T-helper 22 cell (primary cell): ENCODE data around the gene E4F1.
"Not testable (repeated sequence)": the region's sequence is repeated elsewhere in the genome, so short reads cannot be mapped to it uniquely, and the experiment has no call there.

ENCODE experiments used
- DNase-seq: peaks from one replicate; pipeline ENCODE4 v3.0.0-alpha.2; 2020; ENCODE audit warnings: low read depth

E4F1 gene

DNA sequence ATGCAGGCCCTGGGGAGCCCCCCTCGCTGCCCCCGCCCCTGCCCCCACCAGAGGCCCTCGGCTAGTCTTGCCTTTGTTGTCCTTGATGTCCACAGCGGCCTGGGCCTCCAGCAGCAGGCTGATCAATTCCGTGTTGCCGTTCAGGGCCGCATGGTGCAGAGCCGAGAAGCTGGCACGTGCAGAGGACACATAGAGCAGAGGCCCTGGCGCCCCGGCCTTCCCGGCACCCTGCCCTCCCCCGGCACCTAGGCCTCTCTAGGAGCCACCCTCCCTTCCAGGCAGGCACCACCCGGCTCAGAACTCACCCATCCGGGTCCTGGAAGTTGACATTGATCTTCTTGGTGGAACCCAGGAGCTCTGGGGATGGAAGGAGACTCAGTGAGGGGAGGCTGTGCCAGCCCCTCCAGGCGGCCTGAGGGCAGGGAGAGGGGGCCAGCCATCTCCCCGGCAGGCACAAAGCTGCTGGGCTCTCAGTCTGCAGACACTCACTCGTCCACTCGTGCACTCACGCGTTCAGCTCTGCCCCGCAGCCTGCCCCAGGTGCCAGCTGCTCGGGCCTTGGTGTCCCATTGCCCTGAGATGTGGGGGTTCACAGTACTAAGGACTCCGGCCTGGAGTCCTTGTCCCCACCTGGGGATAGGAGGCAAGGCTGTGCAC lies 33.3 kb upstream of the E4F1 start:
- no peak for DNase-seq

DNA sequence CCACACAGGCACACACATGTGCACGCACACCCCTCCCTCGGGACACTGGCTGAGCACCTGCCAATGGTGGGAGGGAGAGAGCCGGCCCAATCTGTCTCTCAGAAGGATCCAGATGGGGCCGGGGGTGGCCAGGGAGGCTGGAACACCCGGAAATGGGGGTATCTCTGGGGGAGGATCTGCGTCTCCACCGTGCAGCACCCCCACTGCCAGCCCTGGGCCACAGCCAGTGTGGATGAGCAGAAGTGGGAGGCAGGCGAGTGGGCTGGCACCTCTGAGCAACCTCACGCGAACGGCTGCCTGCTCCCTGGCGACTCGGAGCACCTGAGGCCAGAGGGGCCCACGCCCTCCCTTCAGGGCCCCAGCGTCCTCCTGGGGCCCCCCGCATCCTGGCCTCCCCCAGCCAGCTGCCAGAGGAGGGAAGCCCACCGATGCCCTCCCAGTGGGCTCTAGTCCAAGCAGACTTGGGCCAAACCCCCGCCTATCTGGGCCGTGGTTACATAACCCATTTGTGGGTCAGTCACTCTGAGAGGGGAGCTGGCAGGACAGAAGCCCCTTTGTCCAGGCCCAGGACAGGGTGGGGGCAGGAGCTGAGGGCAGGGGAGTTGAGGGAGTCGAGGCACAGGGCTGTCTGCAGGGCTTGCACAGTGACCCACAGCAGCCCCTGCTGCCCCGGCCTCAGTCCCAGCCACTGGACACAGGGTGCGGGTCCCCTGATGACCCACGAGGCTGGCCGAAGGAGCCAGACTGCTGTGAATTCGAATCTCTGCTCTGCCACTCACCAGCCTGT lies 32.5 kb upstream of the E4F1 start:
- DNase-seq, result no peak

DNA sequence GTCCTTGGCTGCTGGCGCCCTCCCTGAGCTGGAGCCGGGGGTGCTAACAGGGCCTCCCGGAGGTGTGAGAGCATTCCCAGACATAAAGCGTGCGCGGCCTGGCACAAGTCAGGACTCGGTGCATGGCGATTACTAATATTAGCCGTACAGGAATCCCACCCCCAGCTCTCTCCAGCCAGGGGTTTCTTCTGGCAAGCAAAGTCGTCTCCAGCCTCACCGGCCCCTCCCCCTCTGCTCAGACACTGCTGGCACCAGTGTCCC lies 32.0 kb upstream of the E4F1 start:
- no peak for DNase-seq

- no peak for DNase-seq
Observed at GRCh38 chr16:2194166-2194834, 29.1 kb upstream of the E4F1 start.

- peak; percentile 16 for DNase-seq
Observed at GRCh38 chr16:2194852-2195321, 28.5 kb upstream of the E4F1 start.

GRCh38 chr16:2195322-2196161 lies 27.8 kb upstream of the E4F1 start:
- no peak for DNase-seq

DNA sequence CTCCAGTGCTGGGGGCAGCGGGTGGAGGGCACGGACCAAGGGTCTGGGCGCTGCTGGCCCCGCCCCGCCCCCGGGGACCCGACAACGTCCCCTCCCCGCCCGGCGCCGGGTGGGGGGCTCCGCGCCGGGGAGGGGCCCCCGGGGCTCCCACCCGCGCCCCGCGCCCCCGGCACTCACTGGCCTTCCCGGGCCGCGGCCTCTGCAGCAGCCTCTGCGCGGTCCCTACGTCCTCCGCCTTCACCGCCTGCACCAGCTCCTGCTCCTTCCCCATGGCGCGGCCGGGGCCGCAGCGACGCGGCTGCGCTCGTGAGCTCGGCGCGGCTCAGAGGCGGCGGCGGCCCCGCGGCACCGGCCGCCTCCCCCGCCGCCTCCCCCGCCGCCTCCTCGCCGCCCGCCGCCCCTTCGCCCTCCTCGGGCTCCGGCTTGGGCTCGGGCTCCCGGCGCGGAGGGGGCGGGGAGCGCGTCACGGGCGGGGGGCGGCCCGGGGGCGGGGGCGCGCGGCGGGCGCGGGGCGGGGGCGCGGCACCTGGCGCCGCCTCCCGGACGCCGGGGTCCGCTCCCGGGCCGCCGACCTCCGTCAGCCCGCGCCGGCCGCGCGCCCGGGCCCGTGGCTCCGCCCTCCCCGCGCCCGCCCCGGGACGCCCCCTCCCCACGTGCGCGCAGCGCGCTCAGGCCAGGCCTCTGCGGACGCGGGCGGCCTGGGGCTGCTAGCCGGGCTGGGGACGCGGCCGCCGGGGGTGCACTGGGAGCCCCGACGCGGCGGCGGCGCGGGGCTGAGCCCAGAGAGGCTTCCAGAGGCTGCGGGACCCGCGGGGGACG lies 27.0 kb upstream of the E4F1 start, which contains the start of gene CASKIN1:
TSS of gene CASKIN1 (minus strand) at position 444 of the 819 bp plus-strand sequence. CDS start at position 271, 173 bp downstream.
- no peak for DNase-seq

GRCh38 chr16:2196981-2197511 lies 26.3 kb upstream of the E4F1 start:
- no peak for DNase-seq

GRCh38 chr16:2197765-2198164 lies 25.6 kb upstream of the E4F1 start:
- no peak for DNase-seq

GRCh38 chr16:2198283-2198682 lies 25.1 kb upstream of the E4F1 start:
- DNase-seq, result no peak

DNA sequence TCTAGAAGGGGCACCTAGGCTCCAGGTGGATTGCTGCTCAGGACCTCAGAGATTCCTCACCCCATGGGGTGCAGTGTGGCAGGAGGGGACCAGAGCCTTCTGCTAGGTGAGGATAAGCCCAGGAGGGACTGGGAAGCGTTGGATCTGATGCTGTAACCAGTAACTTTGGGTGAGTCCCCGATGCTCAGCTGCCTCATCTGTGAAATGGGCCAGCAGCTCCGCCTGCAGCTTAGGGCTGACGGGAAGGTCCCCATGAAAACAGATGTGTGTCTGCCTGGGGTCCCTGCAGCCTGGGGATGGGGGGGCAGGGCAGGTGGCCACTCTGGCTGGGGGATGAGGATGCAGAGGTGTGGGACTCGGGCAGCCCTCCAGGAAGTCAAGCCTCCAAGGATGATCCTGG lies 24.3 kb upstream of the E4F1 start:
- DNase-seq, result no peak

GRCh38 chr16:2199621-2200139 lies 23.7 kb upstream of the E4F1 start:
- DNase-seq, result no peak

GRCh38 chr16:2200313-2200712 lies 23.1 kb upstream of the E4F1 start:
- DNase-seq, result no peak

DNA sequence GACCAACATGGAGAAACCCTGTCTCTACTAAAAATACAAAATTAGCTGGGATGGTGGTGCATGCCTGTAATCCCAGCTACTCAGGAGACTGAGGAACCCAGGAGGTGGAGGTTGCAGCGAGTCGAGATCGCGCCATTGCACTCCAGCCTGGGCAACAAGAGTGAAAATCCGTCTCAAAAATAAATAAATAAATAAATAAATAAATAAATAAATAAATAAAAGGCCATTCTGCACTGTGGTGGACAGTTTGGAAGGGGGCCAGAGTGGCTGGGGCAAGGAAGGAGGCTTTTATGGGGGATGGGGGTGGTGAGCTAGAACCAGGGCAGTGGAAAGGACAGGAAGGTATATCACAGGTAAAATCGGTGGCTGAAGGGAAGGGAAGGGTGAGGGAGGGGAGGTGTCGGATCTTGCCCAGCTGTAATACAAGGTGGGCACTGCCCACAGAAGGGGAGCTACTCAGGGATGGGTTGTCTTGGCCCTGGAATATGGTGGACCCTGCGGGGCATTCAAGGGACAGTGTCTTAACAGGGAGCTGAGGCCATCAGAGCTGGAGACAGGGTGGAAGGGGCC lies 20.2 kb upstream of the E4F1 start:
- not testable (repeated sequence) for DNase-seq

GRCh38 chr16:2204416-2205103 lies 18.8 kb upstream of the E4F1 start:
- no peak for DNase-seq

DNA sequence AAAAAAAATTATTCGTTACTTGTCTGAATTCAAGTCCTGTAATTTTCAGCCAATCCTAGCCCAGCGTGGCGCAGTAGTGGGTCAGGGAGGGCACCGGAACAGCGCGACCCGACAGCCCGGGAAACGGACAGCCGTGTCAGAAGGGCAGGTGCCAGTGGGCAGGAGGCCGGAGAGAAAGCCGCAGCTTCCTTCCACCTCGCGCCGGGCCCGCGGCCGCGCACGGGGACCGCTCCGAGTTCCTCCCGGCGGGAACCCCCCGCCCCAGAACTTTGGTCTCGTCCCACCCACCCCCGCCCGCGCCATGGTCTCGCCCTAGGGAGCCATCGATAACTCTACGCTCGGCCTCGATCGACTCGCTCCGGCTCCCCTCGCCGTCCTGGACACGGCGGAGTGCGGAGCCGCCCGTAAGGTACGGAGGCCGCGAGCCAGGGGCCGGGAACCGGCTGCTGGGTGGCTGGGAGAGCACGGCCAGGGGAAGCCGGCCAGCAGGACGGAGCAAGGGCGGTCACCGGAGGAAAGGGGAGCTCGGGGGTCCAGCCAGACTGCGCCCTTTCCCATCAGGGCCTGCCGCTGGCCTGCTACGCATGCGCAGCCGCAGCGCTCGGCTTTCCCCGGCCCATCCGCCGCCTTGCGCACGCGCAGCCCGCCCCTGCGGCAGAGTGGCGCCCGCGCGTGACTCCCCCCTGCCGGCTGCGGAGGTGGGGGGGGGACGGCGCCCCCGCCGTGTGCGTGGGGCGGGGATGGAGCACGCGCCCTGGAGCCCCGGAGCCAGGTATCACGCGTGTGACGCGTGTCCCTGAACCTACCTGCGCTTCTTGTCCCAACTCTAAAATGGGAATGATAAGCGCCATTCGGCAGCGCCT lies 18.1 kb upstream of the E4F1 start, which contains the start of gene MLST8:
TSS of gene MLST8 (plus strand) at position 351 of the 863 bp plus-strand sequence. CDS start 632 bp downstream, outside the sequence.
- peak; percentile 87 for DNase-seq

DNA sequence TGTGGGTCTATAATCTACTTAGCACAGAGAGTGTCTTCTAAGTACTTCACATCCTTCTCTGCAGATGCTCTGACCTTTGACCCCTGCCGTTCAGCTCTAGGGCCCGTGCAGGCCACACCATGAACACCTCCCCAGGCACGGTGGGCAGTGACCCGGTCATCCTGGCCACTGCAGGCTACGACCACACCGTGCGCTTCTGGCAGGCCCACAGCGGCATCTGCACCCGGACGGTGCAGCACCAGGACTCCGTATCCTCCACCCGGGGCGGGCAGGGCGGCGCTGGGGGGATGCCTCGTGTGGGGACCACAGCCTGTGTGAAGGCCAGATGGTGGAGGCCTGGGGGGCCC lies 17.5 kb upstream of the E4F1 start:
- DNase-seq, result no peak

GRCh38 chr16:2206420-2206779 lies 17.0 kb upstream of the E4F1 start:
- no peak for DNase-seq
